GM21825 (cell line): ENCODE measurements around the gene RPL26.
"Not testable (repeated sequence)": the region's sequence is repeated elsewhere in the genome, so short reads cannot be mapped to it uniquely, and the experiment has no call there.

ENCODE experiments used
- ATAC-seq: cut with Tn5 transposase; IDR thresholded peaks from one replicate; pipeline ENCODE4 v1.9.1; 2021; ENCODE audit warnings: mild to moderate bottlenecking, moderate library complexity; ENCODE audit not compliant: unreplicated experiment

RPL26 gene

DNA sequence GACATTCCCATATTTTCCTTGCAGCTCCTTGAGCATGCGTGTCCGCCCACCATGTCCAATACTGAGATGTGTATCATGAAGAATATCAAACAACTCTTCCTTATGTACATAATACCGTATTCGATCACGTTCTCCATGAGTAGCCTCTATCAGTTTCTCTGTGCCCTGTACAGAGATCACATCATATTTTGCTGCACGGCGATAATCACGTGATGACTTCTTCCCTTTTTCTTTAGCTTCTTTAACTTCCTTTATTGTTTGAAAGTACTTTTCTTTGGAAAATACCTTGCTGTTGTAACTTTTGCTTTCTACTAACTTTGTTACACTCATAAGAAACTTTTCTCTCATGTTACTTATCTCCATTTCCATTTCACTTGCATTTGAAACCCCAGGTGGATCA, 13.0 kb downstream of the RPL26 start:
- no peak for ATAC-seq

DNA sequence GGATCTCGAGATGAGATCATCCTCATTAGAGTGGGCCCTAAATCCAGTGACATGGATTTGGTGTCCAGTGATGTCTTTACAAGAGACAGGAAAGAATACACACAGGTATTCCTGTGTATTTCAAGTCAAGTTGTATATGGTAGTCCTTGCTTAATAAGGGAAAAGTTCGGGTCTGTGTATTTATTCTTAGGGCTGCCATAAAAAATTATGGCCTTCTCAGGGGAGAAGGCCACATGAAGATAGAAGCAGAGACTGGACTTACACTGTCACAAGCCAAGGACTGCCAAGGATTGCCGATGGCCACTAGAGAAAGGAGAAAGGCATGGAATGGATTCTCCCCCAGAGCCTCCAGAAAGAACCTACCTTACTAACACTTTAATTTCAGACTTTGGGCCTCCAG, 14.8 kb downstream of the RPL26 start:
- no peak for ATAC-seq

DNA sequence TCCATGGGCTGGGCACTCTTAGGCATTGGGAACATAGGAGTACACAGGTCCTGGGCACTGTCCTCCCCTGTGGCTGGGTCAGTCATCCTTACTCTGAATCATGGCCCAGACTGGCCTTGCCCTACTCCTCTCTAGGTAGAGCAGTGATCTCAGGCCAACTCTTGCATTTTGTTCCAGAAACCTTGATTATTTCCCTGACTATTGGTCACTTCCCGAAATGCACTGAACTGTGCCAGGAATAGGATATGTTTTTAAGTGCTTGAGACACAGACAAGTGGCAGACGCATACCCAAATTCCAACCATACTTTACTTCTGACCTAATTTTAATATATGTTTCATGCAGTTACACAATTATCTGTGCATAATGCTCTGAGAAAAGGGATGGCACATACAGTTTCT, 16.8 kb downstream of the RPL26 start:
- no peak for ATAC-seq

GRCh38 chr17:8365143-8365542, 17.9 kb downstream of the RPL26 start:
- ATAC-seq = no peak

GRCh38 chr17:8362651-8363332, 20.2 kb downstream of the RPL26 start:
- ATAC-seq = no peak

- ATAC-seq = no peak
These were observed 22.2 kb downstream of the RPL26 start for GRCh38 chr17:8360751-8361150.

- ATAC-seq = no peak
These were observed 22.7 kb downstream of the RPL26 start for GRCh38 chr17:8360260-8360659.

- ATAC-seq = no peak
These were observed 23.2 kb downstream of the RPL26 start for GRCh38 chr17:8359769-8360168.

GRCh38 chr17:8357910-8358309, 25.1 kb downstream of the RPL26 start:
- no peak for ATAC-seq

- ATAC-seq = no peak
These were observed 28.8 kb downstream of the RPL26 start for GRCh38 chr17:8354236-8354635.

GRCh38 chr17:8353736-8354135, 29.3 kb downstream of the RPL26 start:
- no peak for ATAC-seq

- no peak for ATAC-seq
These were observed 32.7 kb downstream of the RPL26 start for GRCh38 chr17:8350339-8350738.

GRCh38 chr17:8347001-8347400, 36.0 kb downstream of the RPL26 start:
- not testable (repeated sequence) for ATAC-seq

GRCh38 chr17:8345951-8346665, 36.9 kb downstream of the RPL26 start:
- no peak for ATAC-seq

DNA sequence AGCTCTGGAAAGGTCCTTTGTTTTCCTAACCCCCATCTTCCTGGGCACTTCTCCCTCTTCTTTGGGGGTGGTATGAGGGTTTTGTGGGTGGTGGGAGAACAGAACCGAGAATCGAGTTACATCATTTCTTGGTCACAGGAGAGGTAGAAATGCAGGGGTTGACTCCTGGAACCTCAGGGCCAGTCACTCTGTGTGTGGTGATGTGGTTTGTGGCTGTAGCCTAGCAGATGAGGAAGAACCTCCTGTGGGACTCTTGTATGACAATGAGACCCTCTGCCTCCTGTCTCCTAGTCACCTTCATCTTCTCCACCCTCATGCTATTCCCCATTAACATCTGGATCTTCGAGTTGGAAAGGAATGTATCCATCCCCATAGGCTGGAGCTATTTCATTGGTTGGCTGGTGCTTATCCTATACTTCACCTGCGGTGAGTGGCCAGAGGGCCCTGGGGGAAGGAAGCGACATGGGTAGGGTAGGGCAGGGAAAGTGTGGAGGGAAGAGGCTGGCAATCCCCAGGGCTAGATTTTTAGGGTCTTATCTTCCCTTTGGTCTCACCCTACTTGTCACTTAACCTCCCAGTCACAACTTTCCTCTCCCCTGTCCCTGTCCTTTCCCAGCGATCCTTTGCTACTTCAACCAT, 37.8 kb downstream of the RPL26 start:
- no peak for ATAC-seq

DNA sequence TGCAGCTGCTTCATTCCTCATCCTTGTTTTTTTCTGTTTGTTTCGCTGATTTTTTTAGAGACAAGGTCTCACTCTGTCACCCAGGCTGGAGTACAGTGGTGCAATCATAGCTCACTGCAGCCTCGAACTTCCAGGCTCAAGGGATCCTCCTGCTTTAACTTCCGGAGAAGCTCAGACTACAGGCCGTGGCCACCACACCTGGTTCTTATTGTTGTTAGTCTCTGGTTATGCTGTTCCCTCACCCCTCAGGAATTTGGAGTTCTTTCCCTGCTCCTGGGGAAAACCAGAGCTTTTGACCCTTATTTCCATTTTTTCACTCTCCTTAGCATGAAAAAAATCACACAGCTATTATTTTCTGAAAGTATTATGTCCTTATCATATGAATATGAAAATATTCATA, 41.5 kb downstream of the RPL26 start:
- ATAC-seq = no peak

DNA sequence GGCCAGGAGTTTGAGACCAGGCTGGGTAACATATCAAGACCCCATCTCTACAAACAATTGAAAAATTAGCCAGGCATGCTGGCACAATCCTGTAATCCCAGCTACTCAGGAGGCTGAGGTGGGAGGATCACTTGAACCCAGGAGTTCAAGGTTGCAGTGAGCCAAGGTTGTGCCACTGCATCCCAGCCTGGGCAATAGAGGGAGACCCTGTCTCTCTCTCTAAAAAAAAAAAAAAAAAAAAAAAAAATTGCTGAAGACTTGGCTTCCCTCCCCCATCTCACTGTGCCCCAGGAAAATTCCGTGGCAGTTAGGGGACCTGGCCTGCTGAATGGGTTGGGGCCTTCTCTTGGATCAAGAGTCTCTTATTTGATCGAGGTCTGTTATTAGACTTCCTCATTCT, 43.5 kb downstream of the RPL26 start, which contains the start of gene ODF4:
Gene ODF4, plus strand, starts transcription at position 301 of the 400 bp plus-strand sequence. CDS start 212 bp downstream, outside the sequence.
- no peak for ATAC-seq

DNA sequence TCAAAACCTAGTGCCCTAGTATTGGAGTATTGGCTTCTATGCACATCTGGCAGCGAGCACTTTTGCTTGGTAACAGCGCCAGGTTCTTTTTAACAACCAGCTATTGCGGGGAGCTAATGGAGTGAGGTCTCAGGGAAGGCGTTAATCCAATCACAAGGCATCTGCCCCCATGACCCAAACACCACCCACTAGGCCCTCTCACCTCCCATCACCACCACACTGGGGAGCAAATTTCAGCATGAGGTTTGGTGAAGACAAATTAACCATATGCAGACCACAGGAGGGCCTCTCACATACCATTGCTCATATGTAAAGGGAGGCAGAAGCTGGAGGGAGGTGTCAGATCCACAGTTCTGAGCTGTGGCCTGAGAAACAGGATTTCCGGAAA, 44.2 kb downstream of the RPL26 start:
- ATAC-seq = no peak

DNA sequence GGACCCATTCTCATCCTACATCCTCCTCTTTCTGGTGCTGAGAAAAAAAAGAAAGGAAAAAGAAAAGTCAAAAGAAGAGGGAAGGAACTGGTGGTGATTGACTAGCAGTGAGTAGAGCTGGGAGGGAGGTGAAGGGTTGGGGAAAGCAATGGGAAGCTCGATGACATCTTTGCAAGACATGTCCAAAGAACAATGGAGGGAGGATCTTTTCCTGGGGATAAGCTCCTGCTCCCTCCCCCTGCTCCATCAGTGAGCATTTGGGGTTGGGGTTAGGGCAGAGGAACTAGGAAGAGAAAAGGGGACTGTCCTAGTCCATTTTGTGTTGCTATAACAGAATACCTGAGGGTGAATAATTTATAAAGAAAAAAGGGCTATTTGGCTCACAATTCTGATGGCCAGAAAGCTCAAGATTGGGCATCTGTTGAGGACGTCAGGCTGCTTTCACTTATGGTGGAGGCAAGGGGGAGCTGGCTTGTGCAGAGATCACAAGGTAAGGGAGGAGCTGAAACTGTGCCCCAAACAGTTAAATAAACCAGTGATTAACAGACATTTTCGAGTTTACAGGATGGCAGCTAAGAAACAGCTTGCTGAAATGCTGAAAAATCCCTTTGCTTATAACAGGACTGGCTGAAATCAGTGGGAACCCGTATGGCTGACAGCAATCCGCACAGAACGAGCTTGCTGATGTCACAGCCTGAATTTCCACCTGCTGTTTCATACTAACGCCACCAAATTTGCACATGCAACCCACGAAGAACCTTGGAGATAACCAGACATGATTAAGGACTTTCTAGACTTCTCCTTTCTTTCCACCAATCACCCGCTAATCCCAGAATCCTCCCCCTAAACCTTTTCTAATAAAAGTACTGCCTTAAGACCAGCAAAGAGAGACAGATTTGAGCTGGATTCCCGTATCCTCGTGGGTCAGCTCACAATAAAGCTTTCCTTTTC, 44.9 kb downstream of the RPL26 start:
- no peak for ATAC-seq

DNA sequence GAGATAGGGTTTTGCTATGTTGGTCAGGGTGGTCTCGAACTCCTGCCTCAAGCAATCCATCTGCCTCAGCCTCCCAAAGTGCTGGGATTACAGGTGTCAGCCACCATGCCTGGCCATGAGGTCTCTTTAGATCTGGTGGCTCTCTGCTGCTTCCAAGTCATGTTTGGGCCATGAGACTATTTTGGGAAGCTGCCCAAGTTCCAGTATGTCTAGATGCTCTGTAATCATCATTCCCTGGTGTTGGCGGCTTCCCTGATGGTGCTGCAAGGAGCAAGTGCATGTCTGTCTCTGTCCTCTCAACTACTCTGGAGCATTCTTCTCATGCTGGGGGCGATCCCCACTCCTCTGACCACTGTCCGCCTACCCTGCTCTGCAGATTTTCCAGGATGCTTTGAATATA, 49.7 kb downstream of the RPL26 start:
- no peak for ATAC-seq

DNA sequence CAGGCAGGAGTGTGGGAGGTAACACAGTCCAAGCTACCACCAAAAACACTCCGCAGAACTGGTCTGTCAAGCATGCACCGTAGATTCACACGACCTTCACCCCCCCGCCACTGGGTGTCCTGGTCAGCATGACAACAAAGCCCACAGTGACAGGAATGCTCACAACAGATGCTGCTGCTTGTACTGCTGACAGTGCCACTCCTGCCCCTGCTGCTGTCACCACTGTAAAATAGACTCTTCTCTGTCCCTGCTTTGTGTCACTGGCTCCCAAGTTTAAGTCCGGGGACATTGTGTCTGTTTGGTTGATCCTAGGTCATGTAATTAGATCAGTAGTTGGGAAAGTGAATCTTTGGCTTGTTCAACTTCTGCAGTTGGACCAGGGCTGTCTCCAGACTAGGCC, 50.3 kb downstream of the RPL26 start:
- ATAC-seq = no peak
